Stomach (tissue), 8 donors: Measurements from ENCODE around the gene TUBB1. TPM values are rescaled to one million over a fixed set of nuclear protein-coding genes. Genes with fewer than 3 reads are reported as not detected.

Source experiments
- polyA plus RNA-seq, 3 donors: library from polyadenylated mRNA; stranded (reverse); fragments of 200-250 nt; gene quantifications; one replicate each; pipeline ENCODE4 v1.2.3, GENCODE V29; 2013
- total RNA-seq, 5 donors: library from RNA; depleted of rRNA; stranded (reverse); fragments of >200 nt; gene quantifications; one replicate each; pipeline versions ENCODE4 v1.1.0 to v1.2.3, GENCODE V29; 2014 to 2016
- donor health status: healthy with polysubstance abuse.
- donor health status: Bipolar disorder and iron deficiency.
- donor health status: healthy.

TUBB1 gene
- total and polyA plus RNA-seq, 8 donors = 0.03 to 0.55 (median 0.12) TPM; not detected in 5

Other genes with a start within 250 kb of the TUBB1 start
- gene GNAS-AS1, start 168.5 kb upstream of the TUBB1 start, total RNA-seq = 10 to 100 TPM in 1 of 5 donors, 1 to 10 TPM in 1, under 1 TPM in 1, not detected in 2; 0.92 to 45.5 (median 2.6) TPM
- under 1 TPM in 1 of 3 donors, not detected in 2; 0.15 TPM for gene GNAS-AS1, start 168.5 kb upstream of the TUBB1 start, polyA plus RNA-seq
- 1,000 to 10,000 TPM in 1 of 5 donors, 100 to 1,000 TPM in 4; 306 to 1,010 (median 502) TPM for gene GNAS, start 166.7 kb upstream of the TUBB1 start, total RNA-seq
- 100 to 1,000 TPM; 794 to 911 (median 842) TPM for gene GNAS, start 166.7 kb upstream of the TUBB1 start, polyA plus RNA-seq
- 10 to 100 TPM; 20.9 to 59.5 (median 41.1) TPM for gene NELFCD, start 38.2 kb upstream of the TUBB1 start, total RNA-seq
- gene NELFCD, start 38.2 kb upstream of the TUBB1 start, polyA plus RNA-seq = 10 to 100 TPM; 34.7 to 47.5 (median 41.4) TPM
- 100 to 1,000 TPM in 1 of 5 donors, 10 to 100 TPM in 4; 35.3 to 134 (median 56.9) TPM for gene CTSZ, start 12.2 kb upstream of the TUBB1 start, total RNA-seq
- 10 to 100 TPM; 41.7 to 59.1 (median 55.5) TPM for gene CTSZ, start 12.2 kb upstream of the TUBB1 start, polyA plus RNA-seq
- gene ATP5F1E, start 12.9 kb downstream of the TUBB1 start, total RNA-seq = 100 to 1,000 TPM in 1 of 5 donors, 10 to 100 TPM in 4; 20.4 to 101 (median 27.4) TPM
- gene ATP5F1E, start 12.9 kb downstream of the TUBB1 start, polyA plus RNA-seq = 10 to 100 TPM; 56.4 to 78.5 (median 71.5) TPM
- gene PRELID3B, start 23.4 kb downstream of the TUBB1 start, total RNA-seq = 100 to 1,000 TPM in 1 of 5 donors, 10 to 100 TPM in 4; 35.7 to 322 (median 72.7) TPM
- 10 to 100 TPM; 20.0 to 65.8 (median 31.3) TPM for gene PRELID3B, start 23.4 kb downstream of the TUBB1 start, polyA plus RNA-seq
- gene ZNF831, start 144.4 kb downstream of the TUBB1 start, total RNA-seq = 1 to 10 TPM in 3 of 5 donors, under 1 TPM in 1, not detected in 1; under 0.01 to 2.9 (median 1.2) TPM
- under 1 TPM; 0.06 to 0.31 (median 0.15) TPM for gene ZNF831, start 144.4 kb downstream of the TUBB1 start, polyA plus RNA-seq